ENCODE results near the gene OR51B5.
"Not testable (repeated sequence)": the region's sequence is repeated elsewhere in the genome, so short reads cannot be mapped to it uniquely, and the experiment has no call there.

The OR51B5 gene

DNA sequence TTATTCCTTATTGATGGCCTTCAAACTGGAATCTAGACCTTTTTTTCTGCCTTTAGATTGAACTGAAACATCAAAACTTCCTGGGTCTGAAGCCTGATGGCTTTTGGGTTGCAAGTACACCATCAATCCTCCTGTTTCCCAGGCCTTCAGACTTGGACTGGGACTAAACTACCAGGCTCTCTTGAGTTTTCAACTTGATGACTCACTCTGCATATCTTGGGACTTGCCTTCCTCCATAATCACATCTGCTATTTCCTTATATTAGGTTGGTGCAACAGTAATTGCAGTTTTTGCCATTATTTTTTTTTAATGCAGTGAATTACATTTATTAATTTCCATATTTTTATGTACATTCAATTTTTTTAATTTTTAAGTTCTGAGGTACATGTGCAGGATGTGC is 7.0 kb downstream of the OR51B5 start:
- DNase-seq (ENCODE audit: low read depth in 2 of 2): no peak

- DNase-seq (ENCODE audit: low read depth in 2 of 2): no peak
These were observed 8.2 kb downstream of the OR51B5 start for GRCh38 chr11:5335170-5335569.

DNA sequence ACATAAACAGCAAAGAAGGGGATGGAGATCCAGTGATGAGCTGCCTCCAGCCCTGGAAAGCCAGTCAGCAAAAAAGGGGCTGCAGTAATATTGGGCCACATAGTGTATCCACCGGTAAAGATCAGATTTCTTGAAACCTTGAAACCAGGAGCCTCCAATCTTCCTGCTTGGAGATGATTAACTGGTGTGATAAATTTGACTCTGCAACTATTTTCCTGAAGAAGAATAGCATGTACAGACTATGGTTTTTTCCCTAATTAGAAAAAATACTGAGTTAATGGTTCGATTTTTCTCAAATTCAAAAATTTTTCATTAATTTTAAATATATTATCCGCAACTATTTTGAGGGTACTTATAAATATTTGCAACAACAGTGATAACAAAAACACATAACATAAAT is 19.1 kb downstream of the OR51B5 start, which contains the start of gene OR51B2:
TSS of gene OR51B2 (minus strand) at position 101 of the 400 bp plus-strand sequence. CDS start at position 101, 0 bp downstream.
- no peak for DNase-seq (ENCODE audit: low read depth in 2 of 2)

- no peak for DNase-seq (ENCODE audit: low read depth in 2 of 2)
These were observed 26.0 kb downstream of the OR51B5 start for GRCh38 chr11:5317292-5317691.

DNA sequence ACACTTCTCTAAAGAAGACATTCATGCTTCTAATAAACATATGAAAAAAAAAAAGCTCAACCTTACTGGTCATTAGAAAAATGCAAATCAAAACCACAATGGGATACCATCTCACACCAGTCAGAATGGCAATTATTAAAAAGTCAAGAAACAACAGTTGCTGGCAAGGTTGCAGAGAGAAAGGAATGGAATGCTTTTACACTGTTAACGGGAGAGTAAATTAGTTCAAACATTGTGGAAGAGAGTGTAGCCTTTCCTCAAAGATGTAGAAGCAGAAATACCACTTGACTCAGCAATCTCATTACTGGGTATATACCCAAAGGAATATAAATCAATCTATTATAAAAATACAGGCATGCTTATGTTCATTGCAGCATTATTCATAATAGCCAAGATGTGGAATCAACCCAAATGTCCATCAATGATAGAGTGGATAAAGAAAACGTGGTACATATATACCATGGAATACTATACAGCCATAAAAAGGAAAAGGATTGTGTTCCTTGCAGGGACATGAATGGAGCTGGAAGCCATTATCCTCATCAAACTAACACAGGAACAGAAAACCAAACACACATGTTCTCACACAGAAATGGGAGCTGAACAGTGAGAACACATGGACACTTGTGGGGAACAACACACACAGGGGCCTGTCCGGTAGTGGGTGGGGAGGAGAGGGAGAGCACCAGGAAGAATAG is 29.8 kb downstream of the OR51B5 start:
- DNase-seq (ENCODE audit: low read depth in 2 of 2): not testable (repeated sequence)

DNA sequence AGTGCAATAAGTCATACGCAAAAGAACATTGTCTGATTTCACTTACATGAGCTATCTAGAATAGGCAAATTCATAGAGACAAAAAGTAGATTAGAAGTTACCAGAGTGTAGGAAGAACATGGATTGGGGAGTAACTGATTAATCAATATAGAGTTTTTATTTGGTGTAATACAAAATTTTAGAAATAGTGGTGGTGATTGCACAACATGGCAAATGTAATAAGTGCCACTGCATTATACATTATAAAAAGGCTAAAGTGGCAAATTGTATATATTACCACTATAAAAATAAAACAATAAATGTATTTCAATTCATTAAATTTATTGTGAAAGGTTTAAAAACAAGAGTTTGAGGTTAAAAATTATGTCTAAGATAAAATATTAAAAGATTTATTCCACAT is 32.9 kb downstream of the OR51B5 start:
- DNase-seq (ENCODE audit: low read depth in 2 of 2): no peak

DNA sequence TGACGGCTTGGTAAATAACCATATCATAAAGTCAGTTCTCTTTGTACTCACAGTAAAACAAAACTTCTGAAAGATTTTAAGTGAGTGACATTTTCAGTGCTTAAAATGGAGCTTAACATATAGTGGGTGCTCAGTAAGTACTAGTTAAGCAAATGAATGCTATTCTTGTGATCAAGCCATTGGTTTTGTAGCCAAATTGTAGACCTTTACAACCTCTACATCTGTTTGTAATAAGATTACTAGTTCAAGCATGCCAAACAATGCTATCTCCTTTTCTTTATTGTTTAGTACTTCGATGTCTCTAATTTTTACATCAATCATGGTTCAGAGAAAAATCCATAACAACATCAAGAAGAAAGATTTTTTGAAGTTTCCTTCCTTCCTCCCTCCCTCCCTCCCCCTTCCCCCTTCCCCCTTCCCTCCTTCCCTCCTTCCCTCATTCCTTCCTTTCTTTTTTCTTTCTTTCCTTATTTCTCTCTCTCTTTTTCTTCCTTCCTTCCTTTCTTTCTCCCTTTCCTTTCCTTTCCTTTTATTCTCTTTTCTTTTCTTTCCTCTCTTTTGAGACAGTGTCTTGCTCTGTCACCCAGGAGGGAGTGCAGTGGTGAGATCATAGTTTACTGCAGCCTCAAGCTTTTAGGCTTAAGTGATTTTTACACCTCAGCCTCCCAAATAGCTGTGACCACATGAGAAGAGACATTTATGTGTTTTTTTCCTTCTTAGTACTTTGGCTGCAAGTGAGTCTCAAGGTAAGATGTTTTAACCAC is 35.9 kb downstream of the OR51B5 start:
- DNase-seq (ENCODE audit: low read depth in 2 of 2): no peak

- DNase-seq (ENCODE audit: low read depth in 2 of 2): no peak
These were observed 39.3 kb downstream of the OR51B5 start for GRCh38 chr11:5304046-5304445.

- no peak for DNase-seq (ENCODE audit: low read depth in 2 of 2)
These were observed 39.7 kb downstream of the OR51B5 start for GRCh38 chr11:5303626-5304025.

DNA sequence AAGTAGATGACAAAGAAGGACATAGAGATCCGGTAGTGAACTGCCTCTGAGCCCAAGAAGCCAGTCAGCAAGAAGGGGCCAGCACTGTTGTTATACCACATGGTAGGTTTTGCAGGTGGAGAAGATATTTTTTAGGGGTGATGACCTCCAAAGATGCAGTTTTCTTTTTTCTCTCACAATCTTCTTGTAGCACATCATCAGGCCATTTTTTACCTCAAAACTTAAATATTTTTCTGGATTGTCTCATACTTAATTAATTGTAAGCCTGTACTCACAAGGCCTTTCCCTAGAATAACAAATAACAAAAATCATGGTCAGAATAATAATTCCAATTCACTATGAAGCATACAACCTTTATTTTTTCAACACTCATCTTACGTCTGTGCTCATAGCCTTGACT is 41.5 kb downstream of the OR51B5 start, which contains the start of gene OR51B4:
TSS of gene OR51B4 (minus strand) at position 101 of the 400 bp plus-strand sequence. CDS start at position 101, 0 bp downstream.
- DNase-seq (ENCODE audit: low read depth in 2 of 2): no peak

- DNase-seq (ENCODE audit: low read depth in 2 of 2): no peak
These were observed 43.1 kb downstream of the OR51B5 start for GRCh38 chr11:5300251-5300650.

DNA sequence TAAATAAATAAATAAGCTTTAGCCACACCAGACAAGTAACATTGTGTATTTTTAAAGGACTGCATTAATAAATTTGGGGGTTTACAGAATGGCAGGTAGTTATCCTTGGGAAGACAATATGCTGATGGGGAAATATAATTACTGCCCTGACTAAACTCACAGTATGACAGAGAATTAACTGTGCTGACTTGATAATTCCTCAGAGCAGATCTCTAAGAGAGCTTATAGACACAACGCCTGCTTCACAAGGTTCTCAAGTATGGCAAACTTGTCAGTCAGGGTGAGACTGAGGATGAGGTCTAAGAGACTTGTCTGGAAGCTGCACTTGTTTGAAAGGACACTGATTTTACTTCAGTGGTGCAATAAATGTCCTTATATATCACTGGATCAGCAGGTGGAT is 44.9 kb downstream of the OR51B5 start:
- no peak for DNase-seq (ENCODE audit: low read depth in 2 of 2)

DNA sequence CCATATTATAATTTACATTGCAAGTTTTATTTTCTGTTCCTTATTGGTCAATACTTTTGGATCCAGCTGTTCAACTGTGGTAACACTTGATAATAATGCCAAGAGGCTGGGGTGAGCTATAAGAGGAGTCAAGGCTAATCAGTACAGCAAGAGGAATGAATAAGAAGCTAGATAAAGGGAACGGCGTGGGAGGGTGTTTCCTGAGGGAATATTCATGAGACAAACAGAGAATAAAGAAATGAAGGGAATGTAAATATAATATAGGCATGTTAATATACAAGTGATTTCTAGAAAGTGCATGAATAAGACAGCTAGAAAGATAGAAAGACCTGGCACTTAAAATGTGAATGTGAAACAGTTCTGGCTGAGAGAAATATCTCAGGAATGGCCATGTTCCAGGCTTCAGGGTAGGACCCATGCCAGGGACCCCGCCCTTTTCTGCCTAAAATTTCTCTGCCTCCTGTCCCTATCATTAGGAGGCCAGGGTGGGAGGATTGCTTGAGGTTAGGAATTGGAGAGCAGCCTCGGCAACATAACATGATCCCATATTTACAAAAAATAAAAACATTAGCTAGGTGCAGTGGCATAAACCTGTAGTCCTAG is 45.5 kb downstream of the OR51B5 start:
- DNase-seq (ENCODE audit: low read depth in 2 of 2): no peak

DNA sequence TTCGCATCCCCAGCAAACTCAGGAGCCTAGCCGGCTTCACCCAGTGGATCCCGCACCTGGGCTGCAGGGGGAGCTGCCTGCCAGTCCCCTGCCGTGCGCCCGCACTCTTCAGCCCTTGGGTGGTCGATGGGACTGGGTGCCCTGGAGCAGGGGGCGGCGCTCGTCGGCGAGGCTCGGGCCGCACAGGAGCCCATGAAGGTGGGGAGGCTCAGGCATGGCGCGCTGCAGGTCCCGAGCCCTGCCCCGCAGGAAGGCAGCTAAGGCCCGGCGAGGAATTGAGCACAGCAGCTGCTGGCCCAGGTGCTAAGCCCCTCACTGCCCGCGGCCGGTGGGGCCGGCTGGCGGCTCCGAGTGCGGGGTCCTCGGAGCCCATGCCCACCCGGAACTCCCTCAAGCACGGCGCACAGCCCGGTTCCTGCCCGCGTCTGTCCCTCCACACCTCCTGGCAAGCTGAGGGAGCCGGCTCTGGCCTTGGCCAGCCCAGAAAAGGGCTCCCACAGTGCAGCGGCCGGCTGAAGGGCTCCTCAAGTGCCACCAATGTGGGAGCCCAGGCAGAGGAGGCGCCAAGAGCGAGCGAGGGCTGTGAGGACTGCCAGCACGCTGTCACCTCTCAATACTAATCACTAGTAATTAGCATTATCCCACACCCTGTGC is 48.9 kb downstream of the OR51B5 start:
- DNase-seq (ENCODE audit: low read depth in 2 of 2): not testable (repeated sequence)

DNA sequence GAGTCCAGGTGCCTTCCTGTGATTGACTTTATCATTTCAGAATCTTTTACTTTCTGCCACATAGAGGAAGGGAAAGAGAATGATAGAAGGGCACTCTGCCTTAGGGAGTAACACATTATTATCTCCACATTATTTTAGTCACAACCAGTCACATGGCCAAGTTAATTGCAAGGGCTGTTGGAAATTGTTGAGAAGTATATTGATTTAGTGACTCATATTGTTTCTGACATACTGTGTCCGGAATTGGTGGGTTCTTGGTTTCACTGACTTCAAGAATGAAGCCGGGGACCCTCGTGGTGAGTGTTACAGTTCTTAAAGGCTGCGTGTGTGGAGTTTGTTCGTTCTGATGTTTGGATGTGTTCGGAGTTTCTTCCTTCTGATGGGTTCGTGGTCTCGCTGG is 50.3 kb downstream of the OR51B5 start:
- DNase-seq (ENCODE audit: low read depth in 2 of 2): no peak

All from activated CD4-positive, alpha-beta T cell treated with anti-CD3 and anti-CD28 coated beads for 24 hours (primary cell).